ENCODE measurements around the gene WRAP53.

DNA sequence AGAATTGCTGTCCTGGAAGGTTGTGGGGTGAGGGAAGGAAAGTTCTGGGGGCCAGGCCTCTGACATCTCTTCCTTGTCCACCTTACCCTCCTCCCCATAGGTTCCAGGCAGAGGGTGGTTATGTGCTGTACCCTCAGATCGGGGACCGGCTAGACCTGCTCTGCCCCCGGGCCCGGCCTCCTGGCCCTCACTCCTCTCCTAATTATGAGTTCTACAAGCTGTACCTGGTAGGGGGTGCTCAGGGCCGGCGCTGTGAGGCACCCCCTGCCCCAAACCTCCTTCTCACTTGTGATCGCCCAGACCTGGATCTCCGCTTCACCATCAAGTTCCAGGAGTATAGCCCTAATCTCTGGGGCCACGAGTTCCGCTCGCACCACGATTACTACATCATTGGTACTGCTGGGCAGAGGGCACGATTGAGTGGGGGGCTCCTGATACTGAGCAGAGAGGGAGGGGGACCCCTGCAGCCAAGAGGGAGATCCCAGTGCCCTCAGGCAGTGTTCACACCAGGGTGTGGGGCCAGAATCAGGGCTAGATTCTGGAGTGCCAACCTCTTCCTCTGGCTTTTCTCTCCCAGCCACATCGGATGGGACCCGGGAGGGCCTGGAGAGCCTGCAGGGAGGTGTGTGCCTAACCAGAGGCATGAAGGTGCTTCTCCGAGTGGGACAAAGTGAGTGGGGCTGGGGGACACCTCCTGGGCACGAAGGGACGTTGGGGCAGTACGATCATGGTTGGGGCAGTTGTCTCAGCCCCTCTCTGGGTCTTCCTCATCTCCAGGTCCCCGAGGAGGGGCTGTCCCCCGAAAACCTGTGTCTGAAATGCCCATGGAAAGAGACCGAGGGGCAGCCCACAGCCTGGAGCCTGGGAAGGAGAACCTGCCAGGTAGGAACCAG lies 19.8 kb downstream of the WRAP53 start:
- no peak for TF ChIP-seq EZH2 (IDR thresholded peaks at IDR 0.05)
- no peak for TF ChIP-seq POLR2AphosphoS5 (IDR thresholded peaks at IDR 0.05; ENCODE audit: borderline replicate concordance, low read depth, low read length)
- no peak for TF ChIP-seq FOXP2 (optimal IDR thresholded peaks at IDR 0.05; ENCODE audit: control extremely low read depth, extremely low read length, insufficient read depth)

Measured in SK-N-MC (cell line).